Activated CD4-positive, alpha-beta memory T cell treated with anti-CD3 and anti-CD28 coated beads, Interleukin-2, amount 10 ng/mL, durations not matched to agents 7 days and 5 days (primary cell): Measurements from ENCODE around the gene SCYGR6. TPM values are rescaled to one million over a fixed set of nuclear protein-coding genes. Genes with fewer than 3 reads are reported as not detected.

Experiments
- CTCF ChIA-PET: fragments of 350-600 bp; sonication (Branson Sonifier 250); formaldehyde crosslinking; loops from one replicate; lab custom pipeline; 2021; ENCODE audit warnings: antibody characterized with exemption, inconsistent platforms; lab: Charles Lee
- POLR2A ChIA-PET: fragments of 350-600 bp; sonication (Branson Sonifier 250); formaldehyde crosslinking; loops from one replicate; lab custom pipeline; 2021; ENCODE audit warnings: antibody characterized with exemption; lab: Charles Lee
- DNase-seq: peaks from one replicate; pipeline ENCODE4 v3.0.0-alpha.2; 2020
- H3K27ac Mint-ChIP-seq: one replicate; pipeline ENCODE4 v1.8.0; 2021; ENCODE audit warnings: mild to moderate bottlenecking, mixed read lengths
- H3K27me3 Mint-ChIP-seq: one replicate; pipeline ENCODE4 v1.8.0; 2021; ENCODE audit warnings: mixed read lengths
- H3K36me3 Mint-ChIP-seq: one replicate; pipeline ENCODE4 v1.8.0; 2021; ENCODE audit warnings: low read depth, mixed read lengths
- H3K4me1 Mint-ChIP-seq: one replicate; pipeline ENCODE4 v1.8.0; 2021; ENCODE audit warnings: mixed read lengths
- H3K4me3 Mint-ChIP-seq: one replicate; pipeline ENCODE4 v1.8.0; 2021; ENCODE audit warnings: mild to moderate bottlenecking, mixed read lengths
- H3K9me3 Mint-ChIP-seq: one replicate; pipeline ENCODE4 v1.8.0; 2021; ENCODE audit warnings: mixed read lengths
- total RNA-seq, 2 experiments: library from RNA; stranded (reverse); gene quantifications; one replicate each; pipeline ENCODE4 v1.2.3, GENCODE V29; 2021

Gene SCYGR6
- total RNA-seq, 2 experiments from 2014 or later: not detected

DNA sequence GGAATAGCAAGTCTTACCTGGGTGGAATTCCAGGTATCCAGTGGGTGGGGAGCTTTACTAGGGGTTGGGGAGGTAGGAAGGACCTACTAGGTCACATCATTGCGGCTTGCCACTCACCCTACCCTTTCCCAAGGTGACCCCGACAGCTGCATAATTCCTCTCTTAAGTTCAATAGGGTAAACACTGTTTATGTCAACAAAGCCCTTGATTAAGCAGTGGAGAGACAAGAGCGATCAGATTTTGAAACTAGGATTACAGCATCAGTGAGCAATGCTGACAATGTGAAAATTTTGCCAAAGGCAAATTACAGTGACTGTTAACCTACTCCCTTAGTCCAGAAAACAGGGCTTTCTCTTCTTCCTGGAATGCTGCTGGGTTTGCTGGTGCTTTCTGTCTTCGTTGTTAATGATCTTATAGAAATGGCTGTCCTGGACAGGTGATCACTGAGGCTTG lies 21.3 kb downstream of the SCYGR6 start:
- ChIA-PET CTCF (no interaction called here), POLR2A (no interaction called here)
- H3K27me3 Mint-ChIP-seq: peaks cover 4% of the 10 kb centered on the region
- no peaks in the 10 kb centered on the region for H3K36me3 Mint-ChIP-seq
- DNase-seq: no peak
- no peaks in the 10 kb centered on the region for H3K9me3 Mint-ChIP-seq
- H3K27ac Mint-ChIP-seq: no peak overlapping the region
- no peak overlapping the region for H3K4me3 Mint-ChIP-seq
- H3K4me1 Mint-ChIP-seq: no peaks in the 10 kb centered on the region

DNA sequence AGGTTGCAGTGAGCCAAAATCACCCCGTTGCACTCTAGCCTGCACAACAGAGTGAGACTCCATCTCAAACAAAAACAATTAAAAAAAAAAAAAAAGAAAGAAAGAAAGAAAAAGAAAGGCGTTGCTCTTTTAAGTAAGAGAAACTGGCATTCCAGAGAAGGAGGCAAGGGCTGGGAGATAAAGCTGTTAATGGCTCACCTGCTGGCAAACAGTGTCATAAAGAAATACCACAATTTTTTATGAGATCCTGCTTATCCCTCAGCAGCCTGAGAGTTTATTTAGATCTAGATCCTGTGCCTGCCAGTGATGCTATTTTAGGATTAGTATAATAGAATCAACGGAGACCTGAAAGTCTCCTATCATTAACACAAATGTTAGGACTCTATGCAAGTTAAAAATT lies 23.0 kb downstream of the SCYGR6 start:
- CTCF ChIA-PET: no interaction called here
- no peak overlapping the region for H3K27ac Mint-ChIP-seq
- H3K4me1 Mint-ChIP-seq: no peaks in the 10 kb centered on the region
- POLR2A ChIA-PET: no interaction called here
- no peaks in the 10 kb centered on the region for H3K36me3 Mint-ChIP-seq
- H3K27me3 Mint-ChIP-seq: peaks cover 2% of the 10 kb centered on the region
- no peak overlapping the region for H3K4me3 Mint-ChIP-seq
- no peak for DNase-seq
- no peaks in the 10 kb centered on the region for H3K9me3 Mint-ChIP-seq

DNA sequence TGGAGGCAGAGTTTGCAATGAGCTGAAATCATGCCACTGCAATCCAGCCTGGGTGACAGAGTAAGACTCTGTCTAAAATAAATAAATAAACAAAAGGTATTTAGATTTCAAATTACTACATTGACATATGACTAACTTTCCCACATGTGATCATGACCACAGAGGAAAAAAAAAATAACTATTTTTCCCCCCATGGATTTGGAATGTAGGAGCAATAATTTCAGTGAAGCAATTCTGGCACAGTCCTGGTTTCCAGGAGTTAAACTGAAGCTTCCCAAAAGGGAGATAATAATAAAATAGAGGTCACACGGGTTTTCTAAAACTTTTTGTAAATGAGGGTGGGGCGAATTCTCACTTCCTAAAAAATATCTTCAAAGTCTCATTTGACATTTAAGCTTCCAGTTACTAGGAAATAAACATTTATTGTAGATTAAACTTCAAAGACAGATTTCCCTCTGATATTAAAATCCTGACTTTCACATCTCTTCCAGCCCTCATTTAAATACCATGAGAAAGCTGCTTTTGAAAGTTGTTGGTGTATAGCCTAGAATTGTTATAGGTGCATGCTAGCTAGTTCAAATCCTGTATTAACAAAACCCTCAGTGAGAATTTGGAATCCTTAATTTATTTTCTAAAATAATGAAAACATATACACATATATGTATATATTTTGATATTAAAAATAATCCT lies 27.4 kb downstream of the SCYGR6 start:
- no peaks in the 10 kb centered on the region for H3K36me3 Mint-ChIP-seq
- H3K4me3 Mint-ChIP-seq: no peak overlapping the region
- POLR2A ChIA-PET: no interaction called here
- H3K4me1 Mint-ChIP-seq: no peaks in the 10 kb centered on the region
- no peaks in the 10 kb centered on the region for H3K9me3 Mint-ChIP-seq
- H3K27me3 Mint-ChIP-seq: peaks cover 8% of the 10 kb centered on the region
- CTCF ChIA-PET: interaction anchor here (1.0 to 1.7 kb wide), 2 partner anchors 39 to 69 kb away, joined by 3 to 4 read pairs; no protein-coding TSS in a partner anchor
- DNase-seq: no peak
- no peak overlapping the region for H3K27ac Mint-ChIP-seq

- Mint-ChIP-seq H3K36me3 (no peaks in the 10 kb centered on the region), H3K27me3 (peaks cover 9% of the 10 kb centered on the region)
Observed at GRCh38 chr2:227687189-227687588, 37.4 kb downstream of the SCYGR6 start.

DNA sequence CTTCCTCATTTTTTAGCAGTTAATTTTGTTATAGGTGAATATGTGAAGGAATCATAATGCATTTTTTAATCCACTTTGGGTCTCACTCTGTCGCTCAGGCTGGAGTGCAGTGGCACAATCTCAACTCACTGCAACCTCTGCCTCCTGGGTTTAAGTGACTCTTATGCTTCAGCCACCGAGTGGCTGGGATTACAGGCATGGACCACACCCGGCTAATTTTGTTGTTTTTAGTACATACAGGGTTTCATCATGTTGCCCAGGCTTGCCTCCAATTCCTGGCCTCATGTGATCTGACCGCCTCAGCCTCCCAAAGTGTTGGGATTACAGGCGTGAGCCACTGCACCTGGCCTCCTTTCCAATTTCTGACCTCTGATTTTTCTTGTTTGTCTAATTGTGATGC lies 40.3 kb downstream of the SCYGR6 start:
- ChIA-PET POLR2A (no interaction called here), CTCF (no interaction called here)
- peaks cover 7% of the 10 kb centered on the region for H3K27me3 Mint-ChIP-seq
- H3K4me1 Mint-ChIP-seq: no peaks in the 10 kb centered on the region
- no peaks in the 10 kb centered on the region for H3K9me3 Mint-ChIP-seq
- no peak for DNase-seq
- no peak overlapping the region for H3K27ac Mint-ChIP-seq
- no peaks in the 10 kb centered on the region for H3K36me3 Mint-ChIP-seq
- no peak overlapping the region for H3K4me3 Mint-ChIP-seq

More at GRCh38 chr2:227687189-227687588, 37.4 kb downstream of the SCYGR6 start:
- POLR2A ChIA-PET: no interaction called here
- Mint-ChIP-seq H3K4me1 (no peaks in the 10 kb centered on the region), H3K27ac (no peak overlapping the region), H3K9me3 (no peaks in the 10 kb centered on the region), H3K4me3 (no peak overlapping the region)
- CTCF ChIA-PET: interaction anchor here (1.2 kb wide), 1 partner anchor 79 kb away, joined by 3 read pairs; no protein-coding TSS in a partner anchor
- no peak for DNase-seq

- H3K4me3 Mint-ChIP-seq: no peak overlapping the region
- DNase-seq: no peak
Observed at GRCh38 chr2:227677928-227678327, 46.6 kb downstream of the SCYGR6 start.

GRCh38 chr2:227674485-227674884 lies 50.1 kb downstream of the SCYGR6 start:
- no peak for DNase-seq
- peaks cover 5% of the 10 kb centered on the region for H3K27me3 Mint-ChIP-seq
- POLR2A ChIA-PET: no interaction called here
- H3K36me3 Mint-ChIP-seq: no peaks in the 10 kb centered on the region
- H3K9me3 Mint-ChIP-seq: no peaks in the 10 kb centered on the region
- no peak overlapping the region for H3K4me3 Mint-ChIP-seq
- H3K27ac Mint-ChIP-seq: no peak overlapping the region
- CTCF ChIA-PET: no interaction called here
- no peaks in the 10 kb centered on the region for H3K4me1 Mint-ChIP-seq

More at GRCh38 chr2:227677928-227678327, 46.6 kb downstream of the SCYGR6 start:
- no peaks in the 10 kb centered on the region for H3K36me3 Mint-ChIP-seq
- ChIA-PET POLR2A (no interaction called here), CTCF (no interaction called here)
- peaks cover 2% of the 10 kb centered on the region for H3K27me3 Mint-ChIP-seq
- H3K9me3 Mint-ChIP-seq: no peaks in the 10 kb centered on the region
- no peak overlapping the region for H3K27ac Mint-ChIP-seq
- no peaks in the 10 kb centered on the region for H3K4me1 Mint-ChIP-seq

Other genes with a start within 250 kb of the SCYGR6 start
- gene SCYGR2, start 125.9 kb downstream of the SCYGR6 start, total RNA-seq: not detected
- gene SCYGR3, start 109.9 kb downstream of the SCYGR6 start, total RNA-seq: not detected
- gene SCYGR4, start 107.3 kb downstream of the SCYGR6 start, total RNA-seq: not detected
- not detected for gene SCYGR5, start 58.0 kb downstream of the SCYGR6 start, total RNA-seq
- not detected for gene SLC19A3, start 6.7 kb downstream of the SCYGR6 start, total RNA-seq
- not detected for gene SCYGR7, start 3.6 kb upstream of the SCYGR6 start, total RNA-seq
- gene SCYGR8, start 21.1 kb upstream of the SCYGR6 start, total RNA-seq: not detected
- gene CCL20, start 89.1 kb upstream of the SCYGR6 start, total RNA-seq: 1 to 10 TPM; 3.6 to 4.7 TPM
- gene DAW1, start 146.9 kb upstream of the SCYGR6 start, total RNA-seq: not detected